Activated B cell treated with CpG ODN at 0.5 μM for 24 hours (primary cell): ENCODE results near the gene DHRS13. TPM values are rescaled to one million over a fixed set of nuclear protein-coding genes. Genes with fewer than 3 reads are reported as not detected.
"Not testable (repeated sequence)": the region's sequence is repeated elsewhere in the genome, so short reads cannot be mapped to it uniquely, and the experiment has no call there.

Experiments used
- ATAC-seq: fragments of 200-7000 bp; cut with Tn5 transposase; one replicate; pipeline ENCODE4 v1.10.0; 2021; ENCODE audit warnings: low read depth, mild to moderate bottlenecking, moderate library complexity
- CTCF ChIA-PET: fragments of 350-600 bp; sonication (Branson Sonifier 250); formaldehyde crosslinking; loops from one replicate; lab custom pipeline; 2021; ENCODE audit warnings: antibody characterized with exemption; lab: Charles Lee
- POLR2A ChIA-PET: fragments of 350-600 bp; sonication (Branson Sonifier 250); formaldehyde crosslinking; loops from one replicate; lab custom pipeline; 2021; ENCODE audit warnings: antibody characterized with exemption; lab: Charles Lee
- DNase-seq: peaks from one replicate; pipeline ENCODE4 v3.0.0; 2022
- H3K27ac Mint-ChIP-seq: one replicate; pipeline ENCODE4 v1.8.0; 2020; ENCODE audit warnings: mixed read lengths
- H3K27me3 Mint-ChIP-seq: one replicate; pipeline ENCODE4 v1.8.0; 2021; ENCODE audit warnings: mixed read lengths
- H3K36me3 Mint-ChIP-seq: one replicate; pipeline ENCODE4 v1.8.0; 2021; ENCODE audit warnings: low read depth, mixed read lengths
- H3K4me1 Mint-ChIP-seq: one replicate; pipeline ENCODE4 v1.8.0; 2021; ENCODE audit warnings: mixed read lengths
- H3K4me3 Mint-ChIP-seq: one replicate; pipeline ENCODE4 v1.8.0; 2020; ENCODE audit warnings: mild to moderate bottlenecking, mixed read lengths
- H3K9me3 Mint-ChIP-seq: one replicate; pipeline ENCODE4 v1.8.0; 2020; ENCODE audit warnings: mixed read lengths
- CTCF ChIP-seq: fragments of 200-600 bp; IDR thresholded peaks from one replicate; pipeline ENCODE4 v1.8.0; 2022; ENCODE audit warnings: antibody characterized with exemption, mild to moderate bottlenecking
- intact Hi-C: fragments of 100-400 bp; cut with micrococcal nuclease; formaldehyde crosslinking; loops from one replicate; pipeline ENCODE4 v1.15.1; 2024
- total RNA-seq: library from RNA; stranded (reverse); gene quantifications from 2 replicates; pipeline ENCODE4 v1.2.3, GENCODE V29; 2022

The DHRS13 gene
- total RNA-seq, 1 donor from 2014 or later, result 39.6 TPM

- Mint-ChIP-seq H3K4me3 (no peak overlapping the region), H3K27ac (no peak overlapping the region), H3K4me1 (peaks cover 74% of the 10 kb centered on the region), H3K36me3 (peaks cover 55% of the 10 kb centered on the region), H3K27me3 (no peaks in the 10 kb centered on the region), H3K9me3 (no peaks in the 10 kb centered on the region)
- intact Hi-C loops, result no loop called here
- TF ChIP-seq CTCF, result no peak
- ATAC-seq (no peak), DNase-seq (no peak)
- ChIA-PET POLR2A (interaction anchor here (1.0 to 4.0 kb wide), 2 partner anchors 10 to 12 kb away, joined by 3 to 14 read pairs; no protein-coding TSS in a partner anchor), CTCF (interaction anchor here (1.3 to 1.4 kb wide), 2 partner anchors 11 to 27 kb away, joined by 3 read pairs; no protein-coding TSS in a partner anchor)
These were observed 35.7 kb upstream of the DHRS13 start for GRCh38 chr17:28938552-28938951.

GRCh38 chr17:28937044-28937729 lies 34.3 kb upstream of the DHRS13 start:
- Mint-ChIP-seq H3K27me3 (no peaks in the 10 kb centered on the region), H3K36me3 (peaks cover 47% of the 10 kb centered on the region), H3K9me3 (no peaks in the 10 kb centered on the region), H3K4me1 (peaks cover 71% of the 10 kb centered on the region), H3K27ac (no peak overlapping the region), H3K4me3 (no peak overlapping the region)
- intact Hi-C loops, result no loop called here
- CTCF ChIA-PET, result interaction anchor here (1.3 kb wide), 1 partner anchor 28 kb away, joined by 3 read pairs; no protein-coding TSS in a partner anchor
- no peak for TF ChIP-seq CTCF
- ATAC-seq (no peak), DNase-seq (no peak)
- POLR2A ChIA-PET, result interaction anchor here (0.6 to 4.0 kb wide), 5 partner anchors 11 to 210 kb away, joined by 3 to 14 read pairs (median 4); no protein-coding TSS in a partner anchor

- H3K4me1 Mint-ChIP-seq, result peaks cover 62% of the 10 kb centered on the region
- ATAC-seq (no peak), DNase-seq (no peak)
- H3K36me3 Mint-ChIP-seq, result peaks cover 41% of the 10 kb centered on the region
- ChIA-PET CTCF (no interaction called here), POLR2A (interaction anchor here (0.9 kb wide), 1 partner anchor 46 kb away, joined by 3 read pairs; no protein-coding TSS in a partner anchor)
- no peaks in the 10 kb centered on the region for H3K27me3 Mint-ChIP-seq
- H3K27ac Mint-ChIP-seq, result no peak overlapping the region
- intact Hi-C loops, result no loop called here
- no peaks in the 10 kb centered on the region for H3K9me3 Mint-ChIP-seq
- H3K4me3 Mint-ChIP-seq, result no peak overlapping the region
- TF ChIP-seq CTCF, result no peak
These were observed 33.0 kb upstream of the DHRS13 start for GRCh38 chr17:28935744-28936460.

GRCh38 chr17:28934508-28934907 lies 31.6 kb upstream of the DHRS13 start:
- peaks cover 60% of the 10 kb centered on the region for H3K4me1 Mint-ChIP-seq
- H3K27me3 Mint-ChIP-seq, H3K9me3 Mint-ChIP-seq, H3K27ac Mint-ChIP-seq, intact Hi-C loops, CTCF ChIA-PET, H3K4me3 Mint-ChIP-seq, DNase-seq, ATAC-seq: not testable (repeated sequence)
- POLR2A ChIA-PET, result interaction anchor here (0.7 to 1.8 kb wide), 3 partner anchors 14 to 977 kb away, joined by 3 to 6 read pairs (median 5); no protein-coding TSS in a partner anchor
- H3K36me3 Mint-ChIP-seq, result peaks cover 40% of the 10 kb centered on the region

- H3K27ac Mint-ChIP-seq, result peak overlapping the region; percentile 27
- peaks cover 50% of the 10 kb centered on the region for H3K36me3 Mint-ChIP-seq
- no peaks in the 10 kb centered on the region for H3K27me3 Mint-ChIP-seq
- DNase-seq (no peak), ATAC-seq (no peak)
- H3K4me3 Mint-ChIP-seq, result no peak overlapping the region
- no peaks in the 10 kb centered on the region for H3K9me3 Mint-ChIP-seq
- H3K4me1 Mint-ChIP-seq, result peaks cover 64% of the 10 kb centered on the region
- ChIA-PET POLR2A (interaction anchor here (0.7 kb wide), 2 partner anchors 174 to 201 kb away, joined by 3 to 4 read pairs; partner anchors contain the start of gene NEK8), CTCF (no interaction called here)
- TF ChIP-seq CTCF, result no peak
- intact Hi-C loops, result no loop called here
These were observed 26.9 kb upstream of the DHRS13 start for GRCh38 chr17:28929787-28930186.
